ENCODE results near the gene HSP90AB1. TPM values are rescaled to one million over a fixed set of nuclear protein-coding genes. Genes with fewer than 3 reads are reported as not detected.
"Not testable (repeated sequence)": the region's sequence is repeated elsewhere in the genome, so short reads cannot be mapped to it uniquely, and the experiment has no call there.

The HSP90AB1 gene
- total RNA-seq, 1 donor from 2014 or later: 396 TPM

GRCh38 chr6:44228031-44228430, 18.9 kb upstream of the HSP90AB1 start:
- DNase-seq (ENCODE audit: low read depth) (no peak), FAIRE-seq (no peak)
- no peak for TF ChIP-seq CTCF (IDR thresholded peaks at IDR 0.05; ENCODE audit: insufficient read depth, low read length, severe bottlenecking)
- no peaks in the 10 kb centered on the region for H3K27me3 ChIP-seq (ENCODE audit: control insufficient read depth, insufficient read depth, low read length)
- H3K36me3 ChIP-seq (ENCODE audit: control insufficient read depth, insufficient read depth, low read length): no peaks in the 10 kb centered on the region
- H3K4me3 ChIP-seq (ENCODE audit: low read depth, low read length): no peak overlapping the region

- FAIRE-seq: no peak
- H3K4me3 ChIP-seq (ENCODE audit: low read depth, low read length): no peak overlapping the region
- no peaks in the 10 kb centered on the region for H3K36me3 ChIP-seq (ENCODE audit: control insufficient read depth, insufficient read depth, low read length)
- H3K27me3 ChIP-seq (ENCODE audit: control insufficient read depth, insufficient read depth, low read length): no peaks in the 10 kb centered on the region
- DNase-seq (ENCODE audit: low read depth): no peak
- no peak for TF ChIP-seq CTCF (IDR thresholded peaks at IDR 0.05; ENCODE audit: insufficient read depth, low read length, severe bottlenecking)
Measured at GRCh38 chr6:44228433-44228832, 18.5 kb upstream of the HSP90AB1 start.

DNA sequence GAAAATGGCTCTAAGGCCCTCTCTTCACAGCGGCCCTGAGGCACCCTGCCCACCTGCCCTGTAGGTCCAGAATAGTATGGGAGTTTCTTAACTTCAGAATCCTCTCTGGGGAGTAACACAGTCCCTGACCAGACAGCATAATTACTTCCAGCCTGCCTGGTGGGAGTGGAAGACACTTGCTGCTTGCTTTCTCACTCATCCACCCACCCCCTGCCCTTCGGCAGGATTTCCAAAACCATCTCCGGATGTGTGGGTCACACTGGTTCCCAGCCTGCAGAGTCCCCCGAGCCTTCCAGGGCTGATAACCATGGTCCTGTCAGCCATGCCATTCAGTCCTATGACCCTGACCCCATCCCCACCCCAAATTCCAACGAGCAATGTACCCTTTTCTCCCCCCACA, 18.1 kb upstream of the HSP90AB1 start:
- no peak for FAIRE-seq
- no peak for DNase-seq (ENCODE audit: low read depth)
- no peaks in the 10 kb centered on the region for H3K36me3 ChIP-seq (ENCODE audit: control insufficient read depth, insufficient read depth, low read length)
- no peaks in the 10 kb centered on the region for H3K27me3 ChIP-seq (ENCODE audit: control insufficient read depth, insufficient read depth, low read length)
- no peak overlapping the region for H3K4me3 ChIP-seq (ENCODE audit: low read depth, low read length)
- TF ChIP-seq CTCF (IDR thresholded peaks at IDR 0.05; ENCODE audit: insufficient read depth, low read length, severe bottlenecking): no peak

DNA sequence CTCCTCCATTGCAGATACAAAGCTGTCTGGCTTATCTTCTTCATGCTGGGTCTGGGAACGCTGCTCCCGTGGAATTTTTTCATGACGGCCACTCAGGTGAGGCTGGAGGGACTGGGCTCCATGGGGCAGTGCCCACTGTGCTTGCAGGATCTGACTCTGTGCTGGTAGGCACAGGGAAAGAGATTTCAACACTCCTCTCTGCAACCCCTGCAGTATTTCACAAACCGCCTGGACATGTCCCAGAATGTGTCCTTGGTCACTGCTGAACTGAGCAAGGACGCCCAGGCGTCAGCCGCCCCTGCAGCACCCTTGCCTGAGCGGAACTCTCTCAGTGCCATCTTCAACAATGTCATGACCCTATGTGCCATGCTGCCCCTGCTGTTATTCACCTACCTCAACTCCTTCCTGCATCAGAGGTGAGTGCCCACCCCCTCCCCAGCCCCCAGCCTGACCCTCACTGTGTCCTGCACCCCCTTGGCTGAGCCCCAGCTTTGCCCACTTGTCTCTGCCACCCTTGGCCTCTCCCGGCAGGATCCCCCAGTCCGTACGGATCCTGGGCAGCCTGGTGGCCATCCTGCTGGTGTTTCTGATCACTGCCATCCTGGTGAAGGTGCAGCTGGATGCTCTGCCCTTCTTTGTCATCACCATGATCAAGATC, 17.4 kb upstream of the HSP90AB1 start:
- no peaks in the 10 kb centered on the region for H3K36me3 ChIP-seq (ENCODE audit: control insufficient read depth, insufficient read depth, low read length)
- no peak for TF ChIP-seq CTCF (IDR thresholded peaks at IDR 0.05; ENCODE audit: insufficient read depth, low read length, severe bottlenecking)
- no peaks in the 10 kb centered on the region for H3K27me3 ChIP-seq (ENCODE audit: control insufficient read depth, insufficient read depth, low read length)
- no peak overlapping the region for H3K4me3 ChIP-seq (ENCODE audit: low read depth, low read length)
- FAIRE-seq: no peak
- DNase-seq (ENCODE audit: low read depth): no peak

DNA sequence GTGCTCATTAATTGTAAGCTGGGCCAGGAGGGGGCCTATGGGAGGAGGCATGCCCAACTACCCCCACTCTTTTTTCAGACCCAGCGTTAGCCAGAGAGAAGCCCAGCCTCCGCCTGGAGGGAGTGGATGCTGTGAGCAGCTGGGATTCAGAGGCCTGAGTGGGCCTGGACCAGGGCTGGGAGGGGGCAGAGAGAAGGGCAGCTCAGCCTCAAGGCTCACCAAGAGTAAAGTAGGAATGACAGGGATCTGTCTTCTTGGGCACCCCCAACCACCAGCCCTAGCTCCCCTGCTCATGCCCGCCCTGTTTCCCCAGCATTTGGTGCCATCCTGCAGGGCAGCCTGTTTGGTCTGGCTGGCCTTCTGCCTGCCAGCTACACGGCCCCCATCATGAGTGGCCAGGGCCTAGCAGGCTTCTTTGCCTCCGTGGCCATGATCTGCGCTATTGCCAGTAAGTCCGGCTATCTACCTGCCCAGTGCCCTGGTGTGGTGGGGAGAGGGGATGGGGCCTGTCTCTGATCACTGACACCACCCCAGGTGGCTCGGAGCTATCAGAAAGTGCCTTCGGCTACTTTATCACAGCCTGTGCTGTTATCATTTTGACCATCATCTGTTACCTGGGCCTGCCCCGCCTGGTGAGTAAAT, 16.7 kb upstream of the HSP90AB1 start:
- DNase-seq (ENCODE audit: low read depth): no peak
- H3K36me3 ChIP-seq (ENCODE audit: control insufficient read depth, insufficient read depth, low read length): no peaks in the 10 kb centered on the region
- TF ChIP-seq CTCF (IDR thresholded peaks at IDR 0.05; ENCODE audit: insufficient read depth, low read length, severe bottlenecking): no peak

DNA sequence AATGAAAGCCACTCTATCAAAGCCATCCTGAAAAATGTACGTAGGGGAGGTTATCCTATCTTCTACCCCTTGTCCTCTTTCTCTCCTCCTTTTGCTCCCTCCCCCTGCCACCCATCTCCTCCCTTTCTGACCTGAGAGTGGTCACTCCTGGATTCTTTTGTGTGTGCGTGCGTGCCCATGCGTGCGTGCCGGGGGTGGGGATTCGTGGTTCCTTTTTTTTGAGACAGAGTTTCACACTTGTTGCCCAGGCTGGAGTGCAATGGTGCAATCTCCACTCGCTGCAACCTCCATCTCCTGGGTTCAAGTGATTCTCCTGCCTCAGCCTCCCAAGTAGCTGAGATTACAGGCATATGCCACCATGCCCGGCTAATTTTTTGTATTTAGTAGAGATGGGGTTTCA, 15.5 kb upstream of the HSP90AB1 start:
- not testable (repeated sequence) for DNase-seq (ENCODE audit: low read depth); H3K36me3 ChIP-seq (ENCODE audit: control insufficient read depth, insufficient read depth, low read length); H3K4me3 ChIP-seq (ENCODE audit: low read depth, low read length); H3K27me3 ChIP-seq (ENCODE audit: control insufficient read depth, insufficient read depth, low read length); FAIRE-seq

More for the DNA sequence above, 16.7 kb upstream of the HSP90AB1 start:
- no peaks in the 10 kb centered on the region for H3K27me3 ChIP-seq (ENCODE audit: control insufficient read depth, insufficient read depth, low read length)
- H3K4me3 ChIP-seq (ENCODE audit: low read depth, low read length): no peak overlapping the region
- no peak for FAIRE-seq

Measured in bronchial epithelial cell (primary cell).